ENCODE measurements around the gene SGIP1.

DNA sequence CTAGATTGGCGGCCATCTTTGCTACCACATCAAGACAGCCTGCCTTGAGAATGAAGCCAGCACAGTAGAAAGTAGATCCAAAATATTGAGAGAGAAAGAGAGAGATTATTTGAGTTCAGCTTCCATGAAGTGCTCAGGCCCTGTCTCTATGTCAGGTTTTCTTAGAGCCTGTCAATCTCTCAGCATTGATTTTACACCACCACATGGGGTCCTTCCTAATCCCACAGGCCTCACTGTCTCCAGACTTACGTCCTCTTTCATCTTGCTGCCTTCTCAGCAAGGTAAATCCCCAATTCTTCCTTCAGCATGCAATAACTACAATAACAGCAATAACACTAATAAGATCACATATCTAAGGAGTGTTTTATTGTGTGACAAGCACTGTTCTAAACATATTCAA is 239.3 kb downstream of the SGIP1 start:
- TF ChIP-seq, protein P1, sequence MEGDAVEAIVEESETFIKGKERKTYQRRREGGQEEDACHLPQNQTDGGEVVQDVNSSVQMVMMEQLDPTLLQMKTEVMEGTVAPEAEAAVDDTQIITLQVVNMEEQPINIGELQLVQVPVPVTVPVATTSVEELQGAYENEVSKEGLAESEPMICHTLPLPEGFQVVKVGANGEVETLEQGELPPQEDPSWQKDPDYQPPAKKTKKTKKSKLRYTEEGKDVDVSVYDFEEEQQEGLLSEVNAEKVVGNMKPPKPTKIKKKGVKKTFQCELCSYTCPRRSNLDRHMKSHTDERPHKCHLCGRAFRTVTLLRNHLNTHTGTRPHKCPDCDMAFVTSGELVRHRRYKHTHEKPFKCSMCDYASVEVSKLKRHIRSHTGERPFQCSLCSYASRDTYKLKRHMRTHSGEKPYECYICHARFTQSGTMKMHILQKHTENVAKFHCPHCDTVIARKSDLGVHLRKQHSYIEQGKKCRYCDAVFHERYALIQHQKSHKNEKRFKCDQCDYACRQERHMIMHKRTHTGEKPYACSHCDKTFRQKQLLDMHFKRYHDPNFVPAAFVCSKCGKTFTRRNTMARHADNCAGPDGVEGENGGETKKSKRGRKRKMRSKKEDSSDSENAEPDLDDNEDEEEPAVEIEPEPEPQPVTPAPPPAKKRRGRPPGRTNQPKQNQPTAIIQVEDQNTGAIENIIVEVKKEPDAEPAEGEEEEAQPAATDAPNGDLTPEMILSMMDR (conservative IDR thresholded peaks at IDR 0.05; ENCODE audit: low read depth, low read length): no peak
- TF ChIP-seq EZH2 (IDR thresholded peaks at IDR 0.05; ENCODE audit: borderline replicate concordance, low read depth, low read length, poor library complexity, severe bottlenecking): no peak
